Measurements from ENCODE around the gene ATP11B. TPM values are rescaled to one million over a fixed set of nuclear protein-coding genes. Genes with fewer than 3 reads are reported as not detected.
A peak's percentile ranks its signal among the peaks of the same experiment; 100 is the strongest.

Gene ATP11B
- total and polyA plus RNA-seq, 9 of the 15 experiments (the other 6 are each of a cell fraction or from before 2014, with no cell fraction given): 11.9 to 68.7 (median 41.8) TPM

DNA sequence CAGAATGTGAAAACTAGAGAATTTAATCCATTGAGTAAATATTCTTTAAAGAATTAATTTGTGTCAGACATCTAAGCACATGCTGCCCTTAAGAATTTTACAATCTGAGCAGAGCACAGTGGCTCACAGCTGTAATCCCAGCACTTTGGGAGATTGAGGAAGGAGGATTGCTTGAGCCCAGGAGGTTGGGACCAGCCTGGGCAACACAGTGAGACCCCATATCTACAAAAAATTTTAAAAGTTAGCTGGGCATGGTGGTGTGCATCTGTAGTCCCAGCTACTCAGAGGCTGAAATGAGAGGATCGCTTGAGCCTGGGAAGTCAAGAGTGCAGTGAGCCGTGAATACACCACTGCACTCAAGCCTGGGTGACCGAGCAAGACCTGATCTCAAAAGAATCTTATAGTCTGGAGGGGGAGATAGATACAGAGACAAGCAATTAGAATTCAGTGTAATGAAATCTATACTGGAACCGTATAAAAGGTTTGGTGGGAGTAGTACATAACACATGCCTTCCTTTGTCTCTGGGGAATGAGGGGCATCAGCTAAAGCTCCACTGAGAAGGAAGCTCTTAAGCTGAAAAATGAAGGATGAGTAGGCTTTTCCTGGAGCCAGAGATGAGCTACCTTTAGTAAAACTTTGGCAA lies 21.2 kb downstream of the ATP11B start:
- TF ChIP-seq ZNF121 (CRISPR knock-in tag; conservative IDR thresholded peaks at IDR 0.05) (peak; percentile 73), ZNF140 (CRISPR knock-in tag; IDR thresholded peaks at IDR 0.05) (no peak), ZNF431 (CRISPR knock-in tag; IDR thresholded peaks at IDR 0.05) (no peak), NRF1 (conservative IDR thresholded peaks at IDR 0.05 in 1 of 2, IDR thresholded peaks at IDR 0.05 in 1 of 2) (no peak), ESRRA (IDR thresholded peaks at IDR 0.05; ENCODE audit: borderline replicate concordance, low read depth) (no peak), RBFOX2 (IDR thresholded peaks at IDR 0.05; ENCODE audit: low read depth, low read length) (no peak), ZNF707 (CRISPR knock-in tag; conservative IDR thresholded peaks at IDR 0.05) (no peak)
- TF ChIP-seq, protein P1, sequence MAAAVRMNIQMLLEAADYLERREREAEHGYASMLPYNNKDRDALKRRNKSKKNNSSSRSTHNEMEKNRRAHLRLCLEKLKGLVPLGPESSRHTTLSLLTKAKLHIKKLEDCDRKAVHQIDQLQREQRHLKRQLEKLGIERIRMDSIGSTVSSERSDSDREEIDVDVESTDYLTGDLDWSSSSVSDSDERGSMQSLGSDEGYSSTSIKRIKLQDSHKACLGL (CRISPR knock-in tag; IDR thresholded peaks at IDR 0.05; ENCODE audit: borderline replicate concordance, poor library complexity, severe bottlenecking): no peak
- TF ChIP-seq, protein P2, sequence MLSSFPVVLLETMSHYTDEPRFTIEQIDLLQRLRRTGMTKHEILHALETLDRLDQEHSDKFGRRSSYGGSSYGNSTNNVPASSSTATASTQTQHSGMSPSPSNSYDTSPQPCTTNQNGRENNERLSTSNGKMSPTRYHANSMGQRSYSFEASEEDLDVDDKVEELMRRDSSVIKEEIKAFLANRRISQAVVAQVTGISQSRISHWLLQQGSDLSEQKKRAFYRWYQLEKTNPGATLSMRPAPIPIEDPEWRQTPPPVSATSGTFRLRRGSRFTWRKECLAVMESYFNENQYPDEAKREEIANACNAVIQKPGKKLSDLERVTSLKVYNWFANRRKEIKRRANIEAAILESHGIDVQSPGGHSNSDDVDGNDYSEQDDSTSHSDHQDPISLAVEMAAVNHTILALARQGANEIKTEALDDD (IDR thresholded peaks at IDR 0.05): peak; percentile 14; the same call in 1 of the 2 replicates
- CTCF ChIA-PET (ENCODE audit: low intra/inter-chr PET ratio): no interaction called here
- no peak overlapping the region for H3K27ac ChIP-seq (ENCODE audit: extremely low read depth, low read depth, low read length)
- WGBS (ENCODE audit: insufficient coverage, low coverage, missing lambda C conversion rate): 63% methylated on average over 4 of the region's 4 CpGs
- H3K27me3 ChIP-seq (ENCODE audit: control insufficient read depth in 2 of 2, insufficient read depth in 2 of 2, low read length in 2 of 2): no peaks in the 10 kb centered on the region
- H3K4me3 ChIP-seq: no peak overlapping the region
- H3K4me2 ChIP-seq (ENCODE audit: insufficient read depth, low read length): no peak overlapping the region
- peak; percentile 20; the same call in 2 of the 3 replicates for ATAC-seq
- H3K79me2 ChIP-seq (ENCODE audit: control insufficient read depth, insufficient read depth, low read length): peaks cover 96% of the 10 kb centered on the region
- H3K4me1 ChIP-seq (replicated peaks in 1 of 2; ENCODE audit: control insufficient read depth in 2 of 2, insufficient read depth in 2 of 2, low read length in 2 of 2): peaks cover 13 to 38% of the 10 kb centered on the region in 2 experiments
- BruUV-seq (replicated peaks): no TSS peak
- no peak for DNase-seq (ENCODE audit: extremely low read depth in 1 of 4, low spot score in 3 of 4)
- FAIRE-seq: no peak
- H2AFZ ChIP-seq (ENCODE audit: low read depth, low read length): no peak overlapping the region
- 0 out of 2 replicates have a peak, but pooled peaks cover 1% of the 10 kb centered on the region for H4K20me1 ChIP-seq (replicated peaks; ENCODE audit: control insufficient read depth, insufficient read depth, low read length)
- in situ Hi-C loops (cut with MboI): no loop called here
- H3K9me3 ChIP-seq (replicated peaks; ENCODE audit: control insufficient read depth, insufficient read depth, low read depth, low read length): no peaks in the 10 kb centered on the region
- peaks cover 2% of the 10 kb centered on the region; the same call in 2 of the 3 replicates for H3K36me3 ChIP-seq (ENCODE audit: control insufficient read depth, insufficient read depth, low read length)
- H3K9ac ChIP-seq (ENCODE audit: insufficient read depth in 1 of 2, low read depth in 2 of 2, low read length in 2 of 2): no peak overlapping the region; a peak in 1 of 4 replicates
- no peaks in the 10 kb centered on the region for H3K9me1 ChIP-seq (ENCODE audit: control insufficient read depth, insufficient read depth, low read length)
- intact Hi-C loops (cut with micrococcal nuclease): no loop called here
- POLR2A ChIA-PET: interaction anchor here (0.6 to 1.0 kb wide), 2 partner anchors 20 to 61 kb away, joined by 3 read pairs; no protein-coding TSS in a partner anchor
